NCI-H2107 (cell line): ENCODE measurements around the gene CRYBA4.

Source experiments
- DNase-seq: peaks from one replicate; lab custom pipeline; 2025; lab: John Stamatoyannopoulos, UW

The CRYBA4 gene

DNA sequence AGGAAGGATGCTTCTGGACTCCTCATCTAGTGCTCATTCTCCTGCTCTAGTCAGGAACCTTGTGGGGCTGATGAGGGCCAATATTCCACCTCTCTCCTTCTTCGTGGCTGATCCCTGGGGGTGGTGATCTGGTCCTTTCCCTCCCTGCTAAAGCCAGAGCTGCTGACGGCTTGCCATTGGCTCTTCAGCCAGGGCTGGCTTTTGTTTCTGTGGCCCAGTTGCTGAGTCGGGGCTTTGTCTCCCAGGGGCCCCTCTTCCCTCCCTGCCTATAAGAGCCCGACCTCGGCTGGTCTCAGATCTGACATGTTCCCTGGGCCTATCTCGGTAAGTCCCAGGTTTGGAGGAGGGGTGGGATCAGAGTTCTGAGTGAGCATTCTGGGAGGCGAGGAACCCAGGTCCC is at the start of gene CRYBA4:
CRYBA4 (plus strand) TSS at position 301 of the 400 bp plus-strand sequence. CDS start 634 bp downstream, outside the sequence.
- no peak for DNase-seq

DNA sequence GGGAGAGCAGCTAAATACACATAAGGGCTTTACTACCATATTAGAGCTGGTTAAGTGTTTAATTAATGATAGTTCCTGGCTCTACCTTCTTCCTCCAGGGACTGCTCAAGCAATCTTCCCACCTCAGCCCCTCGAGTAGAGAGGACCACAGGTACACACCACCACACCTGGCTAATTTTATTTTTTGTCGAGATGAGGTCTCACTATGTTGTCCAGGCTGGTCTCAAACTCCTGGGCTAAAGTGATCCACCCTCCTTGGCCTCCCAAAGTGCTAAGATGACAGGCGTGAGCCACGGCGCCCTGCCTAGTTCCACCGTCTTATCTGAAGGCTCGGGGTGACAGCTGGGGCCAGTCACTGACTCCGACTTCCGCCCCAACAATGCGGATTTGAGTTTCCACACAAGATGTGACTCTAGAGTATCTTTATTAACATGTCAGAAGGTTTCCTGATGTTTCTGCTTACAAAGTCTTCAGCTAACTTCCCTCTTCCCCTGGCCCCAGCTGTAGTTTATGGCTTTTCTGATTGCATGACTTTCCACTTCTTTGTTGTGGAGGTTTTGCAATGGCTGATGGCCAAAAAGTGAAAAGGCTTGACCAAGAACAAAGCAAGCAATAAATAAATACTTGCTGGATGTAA is 48.6 kb upstream of the CRYBA4 start:
- DNase-seq, result no peak

- no peak for DNase-seq
Observed at GRCh38 chr22:26574001-26574723, 47.6 kb upstream of the CRYBA4 start.

GRCh38 chr22:26576026-26576680 is 45.6 kb upstream of the CRYBA4 start:
- DNase-seq, result no peak

- no peak for DNase-seq
Observed at GRCh38 chr22:26577081-26577480, 44.7 kb upstream of the CRYBA4 start.

- DNase-seq, result no peak
Observed at GRCh38 chr22:26579331-26579886, 42.4 kb upstream of the CRYBA4 start.

DNA sequence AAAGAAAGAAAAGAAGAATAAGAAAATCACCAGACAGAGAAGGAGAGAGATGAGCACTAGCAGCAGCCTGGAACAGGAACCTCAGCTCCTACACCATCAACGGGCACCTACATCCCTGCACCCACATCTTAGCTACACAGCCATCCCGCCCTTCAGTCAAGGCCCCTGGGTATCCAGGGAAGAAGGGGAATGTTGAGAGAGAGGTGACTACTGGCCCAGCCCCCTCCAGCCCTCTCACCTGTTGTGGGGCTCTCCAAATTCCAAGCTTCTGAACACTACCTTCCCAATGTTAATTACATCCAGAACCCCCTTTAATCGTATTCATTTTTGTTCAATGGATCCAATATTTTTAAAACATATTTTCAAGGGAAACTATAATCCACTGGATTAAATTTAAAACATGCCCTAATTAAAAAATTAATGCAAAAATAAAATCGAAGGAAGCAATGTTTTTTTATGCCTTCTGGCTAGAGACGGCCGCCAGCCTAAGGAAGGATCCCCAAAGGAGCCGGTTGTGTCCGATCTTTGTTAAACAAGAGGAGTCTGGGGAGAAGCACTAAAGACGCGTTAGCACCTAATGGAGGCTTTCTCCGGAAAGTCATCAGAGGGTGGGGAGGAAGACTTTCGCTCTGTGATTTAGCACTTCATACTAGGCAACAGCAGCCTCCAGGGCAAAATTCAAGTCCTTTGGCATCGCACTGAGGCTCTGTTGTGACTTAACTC is 41.4 kb upstream of the CRYBA4 start:
- DNase-seq, result no peak

DNA sequence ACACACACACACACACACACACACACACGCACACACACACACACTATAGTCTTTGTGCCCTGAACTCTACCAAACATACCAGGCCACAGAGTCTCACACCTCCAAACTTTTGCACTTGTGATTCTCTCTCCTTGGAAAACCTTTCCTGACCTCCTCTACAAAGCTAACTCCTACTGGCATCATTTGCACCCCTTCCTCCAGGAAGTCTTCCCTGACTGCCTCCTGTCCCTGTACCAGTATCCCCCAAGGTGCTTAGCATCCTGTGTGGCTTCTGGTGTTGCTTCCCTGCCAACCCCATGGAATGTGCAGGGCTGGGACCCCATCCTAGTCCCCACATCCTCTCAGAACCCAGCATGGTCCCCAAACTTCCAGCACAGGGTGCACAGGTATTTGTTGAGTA is 40.7 kb upstream of the CRYBA4 start:
- DNase-seq, result no peak

DNA sequence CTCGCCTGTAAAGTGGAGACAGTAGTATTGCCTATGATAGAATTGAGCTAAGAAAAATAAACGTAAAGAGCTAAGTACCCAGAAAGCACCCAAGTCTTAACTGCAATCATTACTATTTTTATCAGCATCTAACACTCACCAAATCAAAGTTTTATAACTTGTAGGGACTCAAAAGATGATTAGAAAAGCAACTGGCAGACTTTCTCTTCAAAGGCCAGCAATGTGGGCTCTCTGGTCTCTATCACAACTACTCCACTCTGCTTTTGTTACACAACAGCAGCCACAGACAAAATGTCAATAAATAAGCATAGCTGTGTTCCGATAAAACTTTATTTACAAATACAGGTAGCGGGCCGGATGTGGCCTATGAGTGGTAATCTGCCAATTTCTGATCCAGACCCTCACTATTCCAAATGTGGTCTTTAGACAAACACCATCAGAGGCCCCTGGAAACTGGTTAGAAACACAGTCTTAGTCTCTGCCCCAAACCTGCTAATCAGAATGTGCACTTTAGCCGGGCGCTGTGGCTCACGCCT is 40.1 kb upstream of the CRYBA4 start:
- DNase-seq, result no peak

GRCh38 chr22:26584010-26584409 is 37.8 kb upstream of the CRYBA4 start:
- DNase-seq, result no peak

DNA sequence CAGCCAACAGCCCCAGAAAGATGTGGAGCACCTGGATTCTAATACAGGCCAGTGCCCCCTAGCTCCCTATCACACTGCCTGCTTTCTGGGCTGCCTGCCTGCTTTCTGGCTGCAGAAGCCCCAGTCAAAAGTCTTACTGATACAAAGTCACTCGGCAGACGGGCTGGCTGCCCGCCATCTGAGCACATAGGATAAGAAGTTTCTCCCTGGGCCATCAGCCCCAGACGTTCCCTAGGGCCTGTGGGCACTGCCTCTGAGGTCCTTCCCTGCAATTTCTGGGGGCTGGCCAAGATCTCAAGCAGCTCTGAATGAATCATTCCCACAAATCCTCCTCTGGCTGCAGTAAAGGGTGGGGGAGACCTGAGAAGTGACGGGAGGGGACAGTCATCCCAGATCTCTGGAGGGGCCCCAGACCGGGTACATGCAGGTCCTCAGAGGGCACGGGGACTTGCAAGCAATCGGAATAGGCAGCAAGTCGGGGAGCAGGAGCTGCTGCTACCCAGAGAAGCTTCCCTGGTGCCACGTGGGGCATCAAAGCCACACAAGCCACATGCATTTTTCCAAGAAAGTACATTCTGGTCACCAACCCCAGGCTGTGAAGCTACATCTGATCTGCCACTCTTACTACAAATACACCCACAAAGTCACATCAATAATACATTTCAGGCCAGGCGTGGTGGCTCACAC is 36.5 kb upstream of the CRYBA4 start:
- DNase-seq, result no peak

- DNase-seq, result no peak
Observed at GRCh38 chr22:26586556-26587325, 35.0 kb upstream of the CRYBA4 start.

DNA sequence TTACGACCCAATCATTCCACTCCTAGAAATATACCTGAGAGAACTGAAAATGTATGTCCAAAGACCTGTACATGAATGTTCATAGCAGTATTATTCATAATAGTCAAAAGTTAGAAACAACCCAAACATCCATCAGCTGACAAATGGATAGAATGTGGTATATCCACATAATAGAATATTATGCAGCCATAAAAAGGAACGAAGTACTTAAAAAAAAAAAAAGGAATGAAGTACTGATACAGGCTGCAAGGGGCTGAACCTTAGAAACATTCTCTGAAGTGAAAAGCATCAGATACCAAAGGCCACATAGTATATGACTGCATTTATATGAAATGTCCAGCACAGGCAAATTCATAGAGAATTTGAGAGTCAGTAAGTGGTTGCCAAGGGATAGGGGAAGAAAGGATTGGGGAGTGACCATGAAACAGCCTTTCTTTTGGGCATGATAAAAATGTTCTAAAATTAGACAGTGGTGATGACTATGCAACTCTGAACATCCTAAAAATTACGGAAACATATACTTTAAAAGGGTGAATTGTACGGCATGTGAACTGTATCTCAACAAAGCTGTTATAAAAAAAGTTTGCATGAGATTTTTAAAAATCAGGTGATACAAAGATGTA is 33.7 kb upstream of the CRYBA4 start:
- no peak for DNase-seq

DNA sequence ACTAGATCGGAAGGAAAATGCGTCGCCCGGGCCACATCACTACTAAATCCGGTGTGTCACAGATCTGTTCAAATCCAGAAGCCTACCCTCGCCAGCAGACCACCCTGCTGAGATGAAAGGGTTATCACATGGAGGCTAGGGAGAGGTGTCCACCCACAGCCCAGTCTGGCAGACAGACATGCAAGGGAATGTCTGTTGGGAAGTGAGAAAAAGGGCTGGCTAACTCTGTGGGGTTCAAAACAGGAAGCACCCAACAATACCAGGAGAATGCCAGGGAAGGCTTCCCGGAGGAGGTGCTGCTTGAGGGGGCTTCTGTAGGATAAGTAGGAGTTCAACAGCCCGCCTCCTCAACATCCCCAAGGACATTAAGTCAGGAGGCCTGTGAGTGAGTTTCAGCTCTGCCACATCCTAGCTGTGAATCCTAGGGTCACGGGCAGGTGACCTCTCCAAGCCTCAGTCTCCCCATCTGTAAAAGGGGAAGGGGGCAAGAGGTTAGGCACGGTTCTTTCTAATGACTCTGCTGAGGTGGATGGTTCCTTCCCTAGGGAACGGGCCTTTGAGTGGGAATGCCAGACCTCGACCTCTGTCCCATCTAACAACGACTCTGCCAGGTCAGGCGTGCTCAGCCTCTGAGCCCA is 32.9 kb upstream of the CRYBA4 start:
- DNase-seq, result no peak

- no peak for DNase-seq
Observed at GRCh38 chr22:26589367-26589844, 32.4 kb upstream of the CRYBA4 start.

DNA sequence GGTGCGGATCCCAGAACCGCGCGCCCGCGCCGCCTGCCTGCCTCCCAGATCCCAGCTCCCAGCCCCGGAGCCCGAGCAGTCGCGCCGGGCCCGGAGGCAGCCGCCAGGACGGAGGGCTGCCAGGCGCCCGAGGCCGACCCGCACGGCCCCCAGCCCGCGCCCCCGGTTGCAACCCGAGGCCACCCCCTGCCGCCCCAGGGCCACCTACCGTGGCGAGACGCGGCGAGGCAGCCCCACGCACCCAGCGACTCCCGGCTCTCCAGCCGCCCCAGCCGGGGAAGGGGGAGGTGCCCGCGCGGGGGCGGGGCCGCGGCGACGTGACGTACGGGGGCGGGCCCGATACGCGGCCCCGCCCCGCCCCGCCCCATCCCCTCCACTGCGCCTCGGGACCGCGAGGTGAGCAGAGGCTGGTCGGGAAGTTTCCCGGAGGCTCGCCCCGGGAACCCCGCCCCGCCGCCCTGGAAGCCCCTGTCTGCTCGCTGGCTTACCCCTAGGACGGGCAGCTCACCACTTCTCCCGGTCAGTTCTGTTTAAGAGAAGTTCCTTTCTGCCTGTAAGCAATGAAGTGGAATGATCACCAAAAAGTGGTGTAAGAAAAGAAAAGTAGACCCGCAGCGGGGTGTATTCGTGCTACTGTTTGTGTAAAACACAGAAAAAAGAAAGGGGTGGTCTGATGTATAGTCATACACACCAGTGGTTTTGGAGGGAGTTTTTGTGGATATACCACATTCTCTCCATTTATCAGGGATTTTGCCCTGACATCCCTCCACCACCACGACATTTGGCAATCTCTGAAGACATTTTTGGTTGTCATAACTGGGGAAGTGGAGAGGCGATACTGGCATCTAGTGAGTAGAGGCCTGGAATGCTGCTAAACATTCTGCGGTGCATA is 31.7 kb upstream of the CRYBA4 start, which contains the start of gene TPST2:
TPST2 (minus strand) TSS at position 288 of the 892 bp plus-strand sequence. CDS start 48,502 bp downstream, outside the sequence.
- no peak for DNase-seq

GRCh38 chr22:26592421-26592891 is 29.3 kb upstream of the CRYBA4 start:
- DNase-seq, result no peak

GRCh38 chr22:26593763-26594162 is 28.0 kb upstream of the CRYBA4 start:
- DNase-seq, result no peak
